Measurements from ENCODE around the gene KRT71.

GRCh38 chr12:52529846-52530245, 23.1 kb downstream of the KRT71 start:
- TF ChIP-seq, protein P1, sequence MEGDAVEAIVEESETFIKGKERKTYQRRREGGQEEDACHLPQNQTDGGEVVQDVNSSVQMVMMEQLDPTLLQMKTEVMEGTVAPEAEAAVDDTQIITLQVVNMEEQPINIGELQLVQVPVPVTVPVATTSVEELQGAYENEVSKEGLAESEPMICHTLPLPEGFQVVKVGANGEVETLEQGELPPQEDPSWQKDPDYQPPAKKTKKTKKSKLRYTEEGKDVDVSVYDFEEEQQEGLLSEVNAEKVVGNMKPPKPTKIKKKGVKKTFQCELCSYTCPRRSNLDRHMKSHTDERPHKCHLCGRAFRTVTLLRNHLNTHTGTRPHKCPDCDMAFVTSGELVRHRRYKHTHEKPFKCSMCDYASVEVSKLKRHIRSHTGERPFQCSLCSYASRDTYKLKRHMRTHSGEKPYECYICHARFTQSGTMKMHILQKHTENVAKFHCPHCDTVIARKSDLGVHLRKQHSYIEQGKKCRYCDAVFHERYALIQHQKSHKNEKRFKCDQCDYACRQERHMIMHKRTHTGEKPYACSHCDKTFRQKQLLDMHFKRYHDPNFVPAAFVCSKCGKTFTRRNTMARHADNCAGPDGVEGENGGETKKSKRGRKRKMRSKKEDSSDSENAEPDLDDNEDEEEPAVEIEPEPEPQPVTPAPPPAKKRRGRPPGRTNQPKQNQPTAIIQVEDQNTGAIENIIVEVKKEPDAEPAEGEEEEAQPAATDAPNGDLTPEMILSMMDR (IDR thresholded peaks at IDR 0.05), result no peak
- TF ChIP-seq POLR2A (IDR thresholded peaks at IDR 0.05), result no peak
